ENCODE data around the gene DNTTIP2. TPM values are rescaled to one million over a fixed set of nuclear protein-coding genes. Genes with fewer than 3 reads are reported as not detected.
"Not testable (repeated sequence)": the region's sequence is repeated elsewhere in the genome, so short reads cannot be mapped to it uniquely, and the experiment has no call there.

The DNTTIP2 gene
- total RNA-seq, 1 experiment from 2014 or later, result 39.9 TPM

GRCh38 chr1:93865253-93865652 is 13.8 kb downstream of the DNTTIP2 start:
- TF ChIP-seq, protein P1, sequence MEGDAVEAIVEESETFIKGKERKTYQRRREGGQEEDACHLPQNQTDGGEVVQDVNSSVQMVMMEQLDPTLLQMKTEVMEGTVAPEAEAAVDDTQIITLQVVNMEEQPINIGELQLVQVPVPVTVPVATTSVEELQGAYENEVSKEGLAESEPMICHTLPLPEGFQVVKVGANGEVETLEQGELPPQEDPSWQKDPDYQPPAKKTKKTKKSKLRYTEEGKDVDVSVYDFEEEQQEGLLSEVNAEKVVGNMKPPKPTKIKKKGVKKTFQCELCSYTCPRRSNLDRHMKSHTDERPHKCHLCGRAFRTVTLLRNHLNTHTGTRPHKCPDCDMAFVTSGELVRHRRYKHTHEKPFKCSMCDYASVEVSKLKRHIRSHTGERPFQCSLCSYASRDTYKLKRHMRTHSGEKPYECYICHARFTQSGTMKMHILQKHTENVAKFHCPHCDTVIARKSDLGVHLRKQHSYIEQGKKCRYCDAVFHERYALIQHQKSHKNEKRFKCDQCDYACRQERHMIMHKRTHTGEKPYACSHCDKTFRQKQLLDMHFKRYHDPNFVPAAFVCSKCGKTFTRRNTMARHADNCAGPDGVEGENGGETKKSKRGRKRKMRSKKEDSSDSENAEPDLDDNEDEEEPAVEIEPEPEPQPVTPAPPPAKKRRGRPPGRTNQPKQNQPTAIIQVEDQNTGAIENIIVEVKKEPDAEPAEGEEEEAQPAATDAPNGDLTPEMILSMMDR (IDR thresholded peaks at IDR 0.05; ENCODE audit: insufficient read depth in 1 of 2, low read depth in 1 of 2, low read length in 1 of 2, severe bottlenecking in 1 of 2, unreplicated experiment in 1 of 2), result no peak
- Mint-ChIP-seq H3K27ac (ENCODE audit: unreplicated experiment) (no peak overlapping the region), H3K4me3 (ENCODE audit: unreplicated experiment) (no peak overlapping the region), H3K36me3 (ENCODE audit: insufficient read depth, unreplicated experiment) (peaks cover 22% of the 10 kb centered on the region), H3K27me3 (ENCODE audit: insufficient read depth, unreplicated experiment) (no peaks in the 10 kb centered on the region), H3K9me3 (ENCODE audit: unreplicated experiment) (no peaks in the 10 kb centered on the region), H3K4me1 (ENCODE audit: low read depth, unreplicated experiment) (no peaks in the 10 kb centered on the region)
- BruUV-seq (replicated peaks), result no TSS peak
- intact Hi-C loops (cut with micrococcal nuclease; ENCODE audit: unreplicated experiment), result no loop called here
- Histone ChIP-seq H3K36me3 (ENCODE audit: control insufficient read depth, insufficient read depth, low read length) (no peaks in the 10 kb centered on the region), H3K4me1 (no peaks in the 10 kb centered on the region), H3K27me3 (replicated peaks; ENCODE audit: control insufficient read depth, insufficient read depth, low read length) (no peaks in the 10 kb centered on the region), H3K4me3 (ENCODE audit: low read depth, low read length) (no peak overlapping the region), H3K9me3 (no peaks in the 10 kb centered on the region)
- CTCF ChIA-PET, result no interaction called here
- DNase-seq, result no peak
- POLR2A ChIA-PET, result no interaction called here

DNA sequence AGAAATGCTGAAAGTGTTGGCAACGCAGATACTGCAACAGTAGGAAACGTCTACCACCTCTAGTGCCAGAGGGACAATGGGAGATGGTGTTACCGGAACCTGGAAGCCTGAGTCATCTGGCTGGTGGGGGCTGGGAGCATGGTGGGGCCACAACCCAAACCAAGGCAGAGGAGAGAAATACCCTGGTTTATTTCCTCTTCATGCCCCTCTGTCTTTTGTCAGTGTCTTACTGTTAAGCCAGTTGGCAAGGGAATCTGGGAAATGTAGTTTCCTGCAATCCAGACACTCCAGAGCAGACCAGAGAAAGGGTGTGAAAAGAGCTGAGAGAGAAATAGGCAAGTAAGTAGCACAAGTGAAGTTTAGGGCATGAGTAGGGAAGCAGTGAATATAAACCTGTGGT is 14.8 kb downstream of the DNTTIP2 start:
- Histone ChIP-seq H3K4me1 (no peaks in the 10 kb centered on the region), H3K36me3 (ENCODE audit: control insufficient read depth, insufficient read depth, low read length) (no peaks in the 10 kb centered on the region), H3K27me3 (replicated peaks; ENCODE audit: control insufficient read depth, insufficient read depth, low read length) (no peaks in the 10 kb centered on the region), H3K4me3 (ENCODE audit: low read depth, low read length) (no peak overlapping the region), H3K9me3 (no peaks in the 10 kb centered on the region)
- Mint-ChIP-seq H3K4me1 (ENCODE audit: low read depth, unreplicated experiment) (no peaks in the 10 kb centered on the region), H3K27ac (ENCODE audit: unreplicated experiment) (no peak overlapping the region), H3K27me3 (ENCODE audit: insufficient read depth, unreplicated experiment) (no peaks in the 10 kb centered on the region), H3K36me3 (ENCODE audit: insufficient read depth, unreplicated experiment) (peaks cover 13% of the 10 kb centered on the region), H3K9me3 (ENCODE audit: unreplicated experiment) (no peaks in the 10 kb centered on the region), H3K4me3 (ENCODE audit: unreplicated experiment) (no peak overlapping the region)
- TF ChIP-seq, protein P1 (IDR thresholded peaks at IDR 0.05; ENCODE audit: insufficient read depth in 1 of 2, low read depth in 1 of 2, low read length in 1 of 2, severe bottlenecking in 1 of 2, unreplicated experiment in 1 of 2), result no peak
- CTCF ChIA-PET, result no interaction called here
- no peak for DNase-seq
- BruUV-seq (replicated peaks), result no TSS peak
- intact Hi-C loops (cut with micrococcal nuclease; ENCODE audit: unreplicated experiment), result no loop called here
- POLR2A ChIA-PET, result no interaction called here

- H3K36me3 Mint-ChIP-seq (ENCODE audit: insufficient read depth, unreplicated experiment); intact Hi-C loops (cut with micrococcal nuclease; ENCODE audit: unreplicated experiment); H3K4me1 ChIP-seq; H3K4me3 Mint-ChIP-seq (ENCODE audit: unreplicated experiment); H3K36me3 ChIP-seq (ENCODE audit: control insufficient read depth, insufficient read depth, low read length); H3K4me1 Mint-ChIP-seq (ENCODE audit: low read depth, unreplicated experiment); H3K27me3 ChIP-seq (replicated peaks; ENCODE audit: control insufficient read depth, insufficient read depth, low read length); POLR2A ChIA-PET; BruUV-seq (replicated peaks); H3K9me3 ChIP-seq; H3K27ac Mint-ChIP-seq (ENCODE audit: unreplicated experiment); H3K27me3 Mint-ChIP-seq (ENCODE audit: insufficient read depth, unreplicated experiment); H3K4me3 ChIP-seq (ENCODE audit: low read depth, low read length); DNase-seq: not testable (repeated sequence)
- CTCF ChIA-PET, result interaction anchor here (0.7 kb wide), 1 partner anchor 14 kb away, joined by 6 read pairs; no protein-coding TSS in a partner anchor
- H3K9me3 Mint-ChIP-seq (ENCODE audit: unreplicated experiment), result peaks cover 22% of the 10 kb centered on the region
Measured at GRCh38 chr1:93857653-93858052, 21.4 kb downstream of the DNTTIP2 start.

- H3K36me3 ChIP-seq (ENCODE audit: control insufficient read depth, insufficient read depth, low read length); H3K27ac Mint-ChIP-seq (ENCODE audit: unreplicated experiment); H3K27me3 Mint-ChIP-seq (ENCODE audit: insufficient read depth, unreplicated experiment); H3K27me3 ChIP-seq (replicated peaks; ENCODE audit: control insufficient read depth, insufficient read depth, low read length); H3K4me3 ChIP-seq (ENCODE audit: low read depth, low read length); POLR2A ChIA-PET; intact Hi-C loops (cut with micrococcal nuclease; ENCODE audit: unreplicated experiment); BruUV-seq (replicated peaks); H3K36me3 Mint-ChIP-seq (ENCODE audit: insufficient read depth, unreplicated experiment); H3K4me1 ChIP-seq; CTCF ChIA-PET; H3K9me3 ChIP-seq; DNase-seq; H3K4me3 Mint-ChIP-seq (ENCODE audit: unreplicated experiment); H3K4me1 Mint-ChIP-seq (ENCODE audit: low read depth, unreplicated experiment): not testable (repeated sequence)
- peaks cover 22% of the 10 kb centered on the region for H3K9me3 Mint-ChIP-seq (ENCODE audit: unreplicated experiment)
Measured at GRCh38 chr1:93855983-93856382, 23.0 kb downstream of the DNTTIP2 start.

Data from Caco-2 (cell line).